ENCODE data around the gene PTMS. TPM values are rescaled to one million over a fixed set of nuclear protein-coding genes. Genes with fewer than 3 reads are reported as not detected.

The PTMS gene
- total and polyA plus RNA-seq, 7 donors: 65.4 to 104 (median 82.6) TPM

DNA sequence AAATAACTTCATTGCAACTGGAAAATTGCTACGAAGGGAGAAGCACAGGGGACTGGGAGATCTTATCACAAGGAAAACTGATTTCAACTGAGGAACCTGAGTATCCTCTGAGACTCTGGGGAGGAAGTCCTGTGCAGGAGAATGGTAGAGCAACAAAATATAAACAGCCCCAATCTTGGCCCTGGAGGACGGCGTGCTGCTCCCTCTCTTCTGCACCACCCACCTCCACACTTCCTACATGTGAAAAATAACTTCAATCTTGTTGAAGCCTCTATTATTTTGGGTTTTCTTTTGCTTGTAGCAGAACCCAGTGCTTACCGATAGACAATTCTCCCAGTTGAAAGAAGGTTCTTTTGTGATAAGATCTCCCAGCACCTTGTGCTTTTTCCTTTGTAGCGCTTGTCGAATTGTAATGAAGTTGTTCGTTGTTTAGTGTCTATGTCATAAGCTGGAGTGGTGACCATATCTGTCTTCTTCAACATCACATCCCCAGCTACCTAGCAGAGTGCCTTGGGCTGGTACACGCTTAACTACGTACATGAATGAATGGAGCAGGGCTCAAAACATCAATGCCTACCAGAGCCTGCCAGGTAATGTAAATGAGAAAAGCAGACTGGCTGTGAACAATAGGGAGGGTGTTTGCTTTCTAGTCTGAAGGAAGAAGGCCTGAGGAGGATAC lies 20.4 kb downstream of the PTMS start:
- H3K36me3 ChIP-seq (ENCODE audit: insufficient read depth in 1 of 2, low read depth in 1 of 2): no peaks in the 10 kb centered on the region
- DNase-seq (no peak), ATAC-seq (no peak)
- no peaks in the 10 kb centered on the region for H3K4me1 ChIP-seq
- no peak overlapping the region for H3K27ac ChIP-seq
- WGBS, 3 donors: 62 to 73% (median 65%) methylated on average over 9 of the region's 9 CpGs
- H3K9me3 ChIP-seq: no peaks in the 10 kb centered on the region
- intact Hi-C loops (cut with DNase I): no loop called here
- no peak overlapping the region for H3K4me3 ChIP-seq
- TF ChIP-seq, protein P1, sequence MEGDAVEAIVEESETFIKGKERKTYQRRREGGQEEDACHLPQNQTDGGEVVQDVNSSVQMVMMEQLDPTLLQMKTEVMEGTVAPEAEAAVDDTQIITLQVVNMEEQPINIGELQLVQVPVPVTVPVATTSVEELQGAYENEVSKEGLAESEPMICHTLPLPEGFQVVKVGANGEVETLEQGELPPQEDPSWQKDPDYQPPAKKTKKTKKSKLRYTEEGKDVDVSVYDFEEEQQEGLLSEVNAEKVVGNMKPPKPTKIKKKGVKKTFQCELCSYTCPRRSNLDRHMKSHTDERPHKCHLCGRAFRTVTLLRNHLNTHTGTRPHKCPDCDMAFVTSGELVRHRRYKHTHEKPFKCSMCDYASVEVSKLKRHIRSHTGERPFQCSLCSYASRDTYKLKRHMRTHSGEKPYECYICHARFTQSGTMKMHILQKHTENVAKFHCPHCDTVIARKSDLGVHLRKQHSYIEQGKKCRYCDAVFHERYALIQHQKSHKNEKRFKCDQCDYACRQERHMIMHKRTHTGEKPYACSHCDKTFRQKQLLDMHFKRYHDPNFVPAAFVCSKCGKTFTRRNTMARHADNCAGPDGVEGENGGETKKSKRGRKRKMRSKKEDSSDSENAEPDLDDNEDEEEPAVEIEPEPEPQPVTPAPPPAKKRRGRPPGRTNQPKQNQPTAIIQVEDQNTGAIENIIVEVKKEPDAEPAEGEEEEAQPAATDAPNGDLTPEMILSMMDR (IDR thresholded peaks at IDR 0.05): no peak
- no peaks in the 10 kb centered on the region for H3K27me3 ChIP-seq (ENCODE audit: insufficient read depth in 3 of 3, low read length in 2 of 3)

DNA sequence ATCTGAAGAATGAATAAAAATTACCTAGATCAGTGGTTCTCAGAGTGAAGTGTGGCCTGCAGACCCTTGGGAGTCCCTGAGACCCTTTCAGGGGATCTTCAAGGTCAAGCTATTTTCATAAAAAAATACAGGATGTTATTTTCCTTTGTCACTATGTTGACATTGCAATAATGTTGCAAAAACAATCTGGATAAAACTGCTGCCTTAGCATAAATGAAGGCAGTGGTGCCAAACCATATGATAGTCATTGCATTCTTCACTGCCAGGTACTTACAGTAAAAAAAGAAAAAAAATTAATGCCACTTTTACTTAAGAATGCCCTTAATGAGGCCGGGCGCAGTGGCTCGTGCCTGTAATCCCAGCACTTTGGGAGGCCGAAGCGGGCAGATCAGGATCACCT lies 21.1 kb downstream of the PTMS start:
- no peak for ATAC-seq

DNA sequence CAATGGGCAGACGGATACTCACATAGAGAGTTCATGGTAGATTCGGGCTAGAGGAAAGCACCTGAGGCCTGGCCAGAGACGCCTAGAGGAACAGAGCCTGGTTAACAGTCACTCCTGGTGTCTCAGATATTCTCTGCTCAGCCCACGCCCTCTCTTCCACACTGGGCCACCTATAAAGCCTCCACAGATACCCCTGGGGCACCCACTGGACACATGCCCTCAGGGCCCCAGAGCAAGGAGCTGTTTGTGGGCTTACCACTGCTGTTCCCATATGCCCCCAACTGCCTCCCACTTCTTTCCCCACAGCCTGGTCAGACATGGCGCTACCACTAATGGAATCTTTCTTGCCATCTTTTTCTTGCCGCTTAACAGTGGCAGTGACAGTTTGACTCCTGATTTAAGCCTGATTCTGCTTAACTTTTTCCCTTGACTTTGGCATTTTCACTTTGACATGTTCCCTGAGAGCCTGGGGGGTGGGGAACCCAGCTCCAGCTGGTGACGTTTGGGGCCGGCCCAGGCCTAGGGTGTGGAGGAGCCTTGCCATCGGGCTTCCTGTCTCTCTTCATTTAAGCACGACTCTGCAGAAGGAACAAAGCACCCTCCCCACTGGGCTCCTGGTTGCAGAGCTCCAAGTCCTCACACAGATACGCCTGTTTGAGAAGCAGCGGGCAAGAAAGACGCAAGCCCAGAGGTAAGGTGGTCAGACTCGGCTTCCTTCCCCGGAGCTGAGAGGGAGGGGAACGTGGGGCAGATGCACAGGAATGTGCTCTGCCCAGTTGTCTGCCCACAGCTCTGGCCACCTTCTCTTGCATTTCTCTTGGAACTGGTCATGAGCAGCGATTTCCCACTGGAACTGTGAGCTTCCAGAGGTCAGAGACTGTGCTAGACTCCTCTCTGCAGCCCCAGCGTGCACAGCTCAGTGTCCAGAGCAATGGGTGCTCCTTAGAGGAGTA lies 23.1 kb downstream of the PTMS start, which contains the start of gene CD4:
TSS of gene CD4 (plus strand) at position 557 of the 953 bp plus-strand sequence. CDS start 10,611 bp downstream, outside the sequence.
- intact Hi-C loops (cut with DNase I): no loop called here
- H3K9me3 ChIP-seq: no peaks in the 10 kb centered on the region
- peaks cover 0 to 4% (median 0%) of the 10 kb centered on the region in 3 donors for H3K27me3 ChIP-seq (ENCODE audit: insufficient read depth in 3 of 3, low read length in 2 of 3)
- WGBS, 3 donors: 54 to 68% (median 58%) methylated on average over 18 of the region's 18 CpGs
- peak within 1 kb of the TSS; percentile 39 for H3K4me3 ChIP-seq
- H3K36me3 ChIP-seq (ENCODE audit: insufficient read depth in 1 of 2, low read depth in 1 of 2): no peaks in the 10 kb centered on the region
- ATAC-seq (peak in 2 of 4 donors; percentile 48 to 57), DNase-seq (peak; percentile 63 to 77)
- no peaks in the 10 kb centered on the region for H3K4me1 ChIP-seq
- H3K27ac ChIP-seq: no peak within 1 kb of the TSS
- TF ChIP-seq, protein P1 (IDR thresholded peaks at IDR 0.05): no peak

More for the DNA sequence above, 21.1 kb downstream of the PTMS start:
- H3K36me3 ChIP-seq (ENCODE audit: insufficient read depth in 1 of 2, low read depth in 1 of 2): no peaks in the 10 kb centered on the region
- WGBS, 3 donors: 83 to 95% (median 93%) methylated on average over 5 of the region's 5 CpGs
- no peak overlapping the region for H3K27ac ChIP-seq
- DNase-seq: no peak
- intact Hi-C loops (cut with DNase I): no loop called here
- no peaks in the 10 kb centered on the region for H3K4me1 ChIP-seq
- H3K4me3 ChIP-seq: no peak overlapping the region
- TF ChIP-seq, protein P1 (IDR thresholded peaks at IDR 0.05): no peak
- H3K27me3 ChIP-seq (ENCODE audit: insufficient read depth in 3 of 3, low read length in 2 of 3): peaks cover 0 to under 1% (median 0%) of the 10 kb centered on the region in 3 donors
- no peaks in the 10 kb centered on the region for H3K9me3 ChIP-seq

DNA sequence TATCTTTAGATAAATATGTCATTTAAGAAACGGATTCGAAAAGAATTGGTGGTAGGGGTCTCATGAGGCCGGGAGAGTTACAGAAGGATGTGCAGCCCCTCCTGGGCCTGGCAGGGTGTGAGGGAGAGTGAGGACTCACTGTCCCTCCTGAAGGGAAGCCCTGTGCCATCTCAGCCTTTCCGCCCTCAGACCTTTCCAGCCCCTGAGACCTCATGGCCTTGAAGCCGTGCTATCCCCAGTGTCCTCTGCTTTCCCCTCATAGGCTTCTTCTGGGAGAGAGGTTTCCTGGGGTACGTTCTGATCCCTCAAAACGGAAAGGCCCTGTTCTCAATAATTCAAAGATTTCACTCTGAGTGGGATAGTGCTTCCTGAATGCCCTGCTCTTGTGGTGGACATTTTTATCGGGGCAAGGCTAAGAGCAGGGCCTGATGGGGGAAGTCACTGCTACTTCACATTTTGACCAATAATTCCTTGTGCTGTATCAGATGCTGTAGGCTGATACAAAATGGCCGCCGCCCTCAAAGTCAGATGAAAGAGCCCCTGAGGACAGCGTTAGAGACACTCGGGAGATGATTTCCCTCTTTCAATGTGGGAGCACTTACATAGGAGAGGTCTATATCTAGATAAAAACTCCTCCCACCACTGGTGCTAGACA lies 24.5 kb downstream of the PTMS start:
- ATAC-seq: no peak
- 86 to 89% (median 87%) methylated on average over 12 of the region's 12 CpGs for WGBS, 3 donors
- no peak for DNase-seq
- Histone ChIP-seq H3K4me3 (no peak overlapping the region), H3K27ac (no peak overlapping the region), H3K4me1 (no peaks in the 10 kb centered on the region), H3K27me3 (ENCODE audit: insufficient read depth in 3 of 3, low read length in 2 of 3) (peaks cover 0 to 4% (median 2%) of the 10 kb centered on the region in 3 donors), H3K36me3 (ENCODE audit: insufficient read depth in 1 of 2, low read depth in 1 of 2) (no peaks in the 10 kb centered on the region), H3K9me3 (no peaks in the 10 kb centered on the region)
- intact Hi-C loops (cut with DNase I): no loop called here
- TF ChIP-seq, protein P1 (IDR thresholded peaks at IDR 0.05): no peak

Measured in psoas muscle (tissue), 8 donors.